DND-41 (cell line): ENCODE data around the gene ITIH5.

Experiments used
- ATAC-seq: fragments of 200-7000 bp; cut with Tn5 transposase; 3 replicates; pipeline ENCODE4 v1.9.1; 2021; ENCODE audit warnings: low read depth; ENCODE audit not compliant: insufficient read depth
- DNase-seq: peaks from one replicate; pipeline ENCODE4 v3.0.0-alpha.2; 2020
- H2AFZ ChIP-seq: 2 replicates; pipeline ENCODE4 v1.6.0; 2012; ENCODE audit warnings: low read depth, low read length
- H3K27ac ChIP-seq: 2 replicates; pipeline ENCODE4 v1.5.1; 2012; ENCODE audit warnings: low read length, inconsistent platforms
- H3K27me3 ChIP-seq: fragments of 200-600 bp; sonication (generic); 2 replicates; pipeline ENCODE4 v1.6.0; 2012; ENCODE audit warnings: low read length, mild to moderate bottlenecking, inconsistent platforms; ENCODE audit not compliant: insufficient read depth, poor library complexity
- H3K36me3 ChIP-seq: 2 replicates; pipeline ENCODE4 v1.5.1; 2012; ENCODE audit warnings: low read length, inconsistent platforms; ENCODE audit not compliant: insufficient read depth
- H3K4me1 ChIP-seq: 2 replicates; pipeline ENCODE4 v1.5.1; 2012; ENCODE audit warnings: mild to moderate bottlenecking, low read length; ENCODE audit not compliant: insufficient read depth
- H3K4me2 ChIP-seq: 2 replicates; pipeline ENCODE4 v1.6.0; 2012; ENCODE audit warnings: mild to moderate bottlenecking, moderate library complexity, low read length, inconsistent platforms; ENCODE audit not compliant: insufficient read depth
- H3K4me3 ChIP-seq, 2 experiments: fragments of 200-600 bp in 1 of 2; shearing (Covaris generic) in 1 of 2; 2 replicates each; pipeline ENCODE4 v1.5.1; 2012 to 2016; ENCODE audit warnings: inconsistent platforms in 2 of 2, low read length in 2 of 2, mild to moderate bottlenecking in 2 of 2, low read depth in 1 of 2, moderate library complexity in 1 of 2
- H3K79me2 ChIP-seq: 2 replicates; pipeline ENCODE4 v1.6.0; 2012; ENCODE audit warnings: low read length, inconsistent platforms; ENCODE audit not compliant: insufficient read depth
- H3K9ac ChIP-seq: 2 replicates; pipeline ENCODE4 v1.6.0; 2012; ENCODE audit warnings: low read depth, mild to moderate bottlenecking, inconsistent platforms, low read length, moderate library complexity
- H3K9me3 ChIP-seq: 2 replicates; pipeline ENCODE4 v1.5.1; 2012; ENCODE audit warnings: low read length, moderate library complexity, mild to moderate bottlenecking, inconsistent platforms; ENCODE audit not compliant: insufficient read depth, severe bottlenecking
- H4K20me1 ChIP-seq: 2 replicates; pipeline ENCODE4 v1.6.0; 2012; ENCODE audit warnings: low read length; ENCODE audit not compliant: insufficient read depth
- CTCF ChIP-seq: IDR thresholded peaks from 2 replicates; pipeline ENCODE4 v1.5.1; 2012; ENCODE audit warnings: borderline replicate concordance, low read length, moderate library complexity, mild to moderate bottlenecking; ENCODE audit not compliant: poor library complexity, severe bottlenecking; ENCODE audit errors: extremely low read depth
- EZH2 ChIP-seq: IDR thresholded peaks from 3 replicates; pipeline ENCODE4 v1.6.1; 2012; ENCODE audit warnings: borderline replicate concordance, low read depth, mild to moderate bottlenecking, moderate library complexity, low read length, inconsistent platforms; ENCODE audit not compliant: severe bottlenecking

ITIH5 gene

GRCh38 chr10:7703140-7703539 is 36.4 kb upstream of the ITIH5 start, which contains the start of gene ITIH2:
Gene ITIH2 (plus strand): TSS chr10:7703316. CDS start chr10:7703435, 119 bp downstream.
- no peaks in the 10 kb centered on the region for H4K20me1 ChIP-seq
- H2AFZ ChIP-seq = no peak within 1 kb of the TSS
- DNase-seq = no peak
- H3K79me2 ChIP-seq = no peaks in the 10 kb centered on the region
- no peak within 1 kb of the TSS for H3K9ac ChIP-seq
- H3K36me3 ChIP-seq = no peaks in the 10 kb centered on the region
- H3K27ac ChIP-seq = no peak within 1 kb of the TSS
- H3K4me1 ChIP-seq = no peaks in the 10 kb centered on the region
- no peaks in the 10 kb centered on the region for H3K9me3 ChIP-seq
- H3K27me3 ChIP-seq = peaks cover 3% of the 10 kb centered on the region
- H3K4me2 ChIP-seq = no peak within 1 kb of the TSS
- TF ChIP-seq CTCF = no peak
- TF ChIP-seq EZH2 = no peak
- no peak for ATAC-seq
- no peak within 1 kb of the TSS for H3K4me3 ChIP-seq

- H3K27me3 ChIP-seq = peaks cover 3% of the 10 kb centered on the region
- no peak for DNase-seq
- no peak overlapping the region for H3K9ac ChIP-seq
- no peak overlapping the region for H3K4me2 ChIP-seq
- H4K20me1 ChIP-seq = no peaks in the 10 kb centered on the region
- H3K36me3 ChIP-seq = no peaks in the 10 kb centered on the region
- no peak for TF ChIP-seq CTCF
- no peak for TF ChIP-seq EZH2
- H3K4me3 ChIP-seq = no peak overlapping the region
- no peaks in the 10 kb centered on the region for H3K9me3 ChIP-seq
- no peak overlapping the region for H2AFZ ChIP-seq
- no peaks in the 10 kb centered on the region for H3K4me1 ChIP-seq
- no peaks in the 10 kb centered on the region for H3K79me2 ChIP-seq
- no peak overlapping the region for H3K27ac ChIP-seq
- no peak for ATAC-seq
Measured at GRCh38 chr10:7702288-7702812, 35.6 kb upstream of the ITIH5 start.

- Histone ChIP-seq H3K9me3 (no peaks in the 10 kb centered on the region), H3K27ac (no peak overlapping the region), H3K27me3 (peaks cover 3% of the 10 kb centered on the region), H3K9ac (no peak overlapping the region), H2AFZ (no peak overlapping the region), H3K4me3 (no peak overlapping the region), H3K36me3 (no peaks in the 10 kb centered on the region), H4K20me1 (no peaks in the 10 kb centered on the region), H3K4me1 (no peaks in the 10 kb centered on the region), H3K79me2 (no peaks in the 10 kb centered on the region), H3K4me2 (no peak overlapping the region)
- no peak for ATAC-seq
- no peak for DNase-seq
- TF ChIP-seq CTCF (no peak), EZH2 (no peak)
Measured at GRCh38 chr10:7701158-7701742, 34.5 kb upstream of the ITIH5 start.

- Histone ChIP-seq H3K79me2 (no peaks in the 10 kb centered on the region), H3K9ac (no peak overlapping the region), H4K20me1 (no peaks in the 10 kb centered on the region), H3K9me3 (no peaks in the 10 kb centered on the region), H3K36me3 (no peaks in the 10 kb centered on the region), H3K4me3 (no peak overlapping the region), H3K27ac (no peak overlapping the region), H3K4me1 (no peaks in the 10 kb centered on the region), H3K4me2 (no peak overlapping the region), H3K27me3 (peaks cover 1% of the 10 kb centered on the region), H2AFZ (no peak overlapping the region)
- no peak for ATAC-seq
- no peak for DNase-seq
- TF ChIP-seq EZH2 = no peak
- TF ChIP-seq CTCF = no peak
Measured at GRCh38 chr10:7700577-7701125, 33.9 kb upstream of the ITIH5 start.
